Measurements from ENCODE around the gene JPT1.
"Not testable (repeated sequence)": the region's sequence is repeated elsewhere in the genome, so short reads cannot be mapped to it uniquely, and the experiment has no call there.

JPT1 gene

DNA sequence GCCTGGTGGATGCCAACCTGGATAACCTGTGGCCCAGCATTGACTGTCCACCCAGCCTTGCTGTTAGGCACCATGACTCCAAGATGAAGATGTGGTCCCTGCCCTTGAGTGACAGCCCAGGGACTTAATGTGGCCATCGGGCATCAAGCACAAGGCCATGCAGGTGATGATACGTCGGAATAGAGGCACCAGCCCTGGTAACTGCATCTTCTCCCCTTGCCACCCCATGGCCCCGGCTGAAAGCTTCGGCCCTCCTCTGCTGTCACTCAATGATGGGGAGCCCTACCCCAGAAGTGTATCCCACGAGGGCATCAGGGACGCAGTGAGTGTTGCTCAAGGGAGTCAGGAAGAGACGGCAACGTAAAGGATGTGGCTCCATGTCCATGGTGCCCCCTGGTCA, 24.7 kb downstream of the JPT1 start:
- no peak for DNase-seq

DNA sequence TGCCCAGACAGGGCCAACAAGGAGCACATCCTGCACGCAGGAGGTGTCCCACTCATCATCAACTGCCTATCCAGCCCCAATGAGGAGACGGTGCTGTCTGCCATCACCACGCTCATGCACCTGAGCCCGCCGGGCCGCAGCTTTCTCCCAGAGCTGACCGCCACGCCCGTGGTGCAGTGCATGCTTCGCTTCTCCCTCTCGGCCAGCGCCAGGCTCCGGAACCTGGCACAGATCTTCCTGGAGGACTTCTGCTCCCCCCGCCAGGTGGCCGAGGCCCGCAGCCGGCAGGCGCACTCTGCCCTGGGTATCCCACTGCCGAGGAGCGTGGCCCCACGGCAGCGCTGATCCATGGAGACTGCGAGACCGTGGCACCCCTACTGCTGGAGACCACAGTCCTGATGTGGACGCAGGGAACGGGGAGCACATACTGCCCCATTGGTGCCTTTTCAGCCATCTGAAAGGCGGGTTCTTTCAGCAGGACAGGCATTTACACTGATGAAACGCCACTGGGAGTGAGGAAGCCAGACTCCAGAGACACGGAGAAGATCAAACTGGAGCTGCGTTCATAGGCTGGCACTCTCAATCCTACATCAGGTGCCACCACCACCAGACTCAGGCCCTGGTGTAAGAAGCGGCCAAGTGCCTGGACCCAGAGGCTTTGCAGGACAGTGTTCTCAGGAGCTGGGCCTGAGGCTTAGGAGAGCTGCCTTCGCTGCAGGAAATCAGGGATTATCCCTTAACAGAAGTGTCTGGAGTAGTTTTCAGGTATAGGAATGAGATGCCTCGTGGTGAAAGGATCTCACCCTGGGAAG, 25.4 kb downstream of the JPT1 start:
- no peak for DNase-seq

- DNase-seq: not testable (repeated sequence)
These were observed 26.4 kb downstream of the JPT1 start for GRCh38 chr17:75127936-75128335.

DNA sequence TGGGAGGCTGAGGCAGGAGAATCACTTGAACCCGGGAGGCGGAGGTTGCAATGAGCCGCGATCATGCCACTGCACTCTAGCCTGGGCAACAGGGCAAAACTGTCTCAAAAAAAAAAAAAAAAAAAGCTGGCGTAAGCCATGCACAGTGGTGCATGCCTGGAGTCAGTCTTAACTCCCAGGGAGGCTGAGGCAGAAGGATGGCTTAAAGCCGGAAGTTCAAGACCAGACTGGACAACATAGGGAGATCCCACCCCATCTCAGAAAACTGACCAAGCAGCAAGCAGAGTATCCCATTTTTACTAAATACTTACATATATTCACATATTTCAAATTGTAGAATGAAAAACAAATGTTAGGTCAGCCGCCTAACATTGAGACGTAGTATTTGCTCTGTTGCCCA, 27.4 kb downstream of the JPT1 start:
- DNase-seq: no peak

DNA sequence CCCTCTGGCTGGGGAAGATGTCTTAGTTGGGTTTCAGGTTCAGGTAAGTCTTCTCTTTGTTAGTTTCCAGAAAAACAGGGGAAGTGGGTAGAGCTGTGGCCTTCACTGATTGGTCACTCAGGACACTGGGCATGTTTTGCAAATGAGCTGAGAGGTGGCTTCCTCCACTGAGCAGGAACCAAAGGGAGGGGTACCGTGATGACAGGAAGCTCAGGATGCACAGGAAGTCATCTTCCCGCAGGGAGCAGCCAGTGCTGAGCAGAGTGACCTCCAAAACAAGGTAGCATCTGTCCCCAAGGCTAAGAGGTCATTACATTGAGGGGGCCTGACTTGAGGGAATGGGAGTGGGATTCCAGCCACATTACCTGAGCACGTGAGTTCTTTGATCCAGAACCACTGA, 28.3 kb downstream of the JPT1 start:
- DNase-seq: no peak

- DNase-seq: no peak
These were observed 29.5 kb downstream of the JPT1 start for GRCh38 chr17:75124819-75125162.

GRCh38 chr17:75124041-75124818, 30.1 kb downstream of the JPT1 start:
- peak; percentile 71 for DNase-seq

DNA sequence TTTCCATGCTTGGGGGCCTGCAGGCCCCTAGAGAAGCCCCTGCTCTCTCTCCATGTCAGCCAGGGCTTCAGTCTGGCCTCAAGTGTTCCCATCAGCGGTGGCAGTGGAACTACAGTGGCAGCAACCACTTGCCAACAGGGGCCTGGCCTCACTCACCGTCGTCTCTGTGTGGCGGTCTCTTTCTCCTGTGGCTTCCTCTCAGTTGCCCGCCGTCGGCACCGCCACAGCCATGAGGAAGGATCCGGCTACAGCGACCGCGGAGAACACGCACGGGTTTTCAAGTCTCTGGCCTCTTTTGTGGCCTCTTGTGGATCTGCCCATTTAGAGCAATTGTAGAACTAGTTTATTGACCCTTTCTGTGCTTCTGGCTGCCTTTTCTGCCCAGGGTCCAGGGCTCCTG, 36.0 kb downstream of the JPT1 start:
- no peak for DNase-seq

DNA sequence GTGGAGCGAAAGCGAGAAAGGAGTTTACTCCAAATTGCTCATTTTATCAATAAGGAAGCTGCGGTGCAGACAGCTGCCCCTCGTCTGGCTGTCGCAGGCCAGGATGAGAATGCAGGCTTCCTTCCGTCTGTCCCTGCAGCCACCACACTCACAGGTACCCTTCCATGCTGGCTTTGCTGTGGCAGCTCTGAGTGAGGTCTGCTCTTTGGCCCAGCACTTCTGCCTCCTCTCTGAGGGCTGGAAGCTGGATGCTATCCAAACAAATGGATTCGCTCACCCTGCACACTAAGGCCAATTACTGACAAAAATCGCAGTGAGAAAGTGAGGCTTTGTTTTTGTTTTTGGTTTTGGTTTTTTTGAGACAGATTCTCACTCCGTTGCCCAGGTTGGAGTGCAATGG, 37.6 kb downstream of the JPT1 start:
- DNase-seq: no peak

- no peak for DNase-seq
These were observed 38.8 kb downstream of the JPT1 start for GRCh38 chr17:75115555-75115954.

DNA sequence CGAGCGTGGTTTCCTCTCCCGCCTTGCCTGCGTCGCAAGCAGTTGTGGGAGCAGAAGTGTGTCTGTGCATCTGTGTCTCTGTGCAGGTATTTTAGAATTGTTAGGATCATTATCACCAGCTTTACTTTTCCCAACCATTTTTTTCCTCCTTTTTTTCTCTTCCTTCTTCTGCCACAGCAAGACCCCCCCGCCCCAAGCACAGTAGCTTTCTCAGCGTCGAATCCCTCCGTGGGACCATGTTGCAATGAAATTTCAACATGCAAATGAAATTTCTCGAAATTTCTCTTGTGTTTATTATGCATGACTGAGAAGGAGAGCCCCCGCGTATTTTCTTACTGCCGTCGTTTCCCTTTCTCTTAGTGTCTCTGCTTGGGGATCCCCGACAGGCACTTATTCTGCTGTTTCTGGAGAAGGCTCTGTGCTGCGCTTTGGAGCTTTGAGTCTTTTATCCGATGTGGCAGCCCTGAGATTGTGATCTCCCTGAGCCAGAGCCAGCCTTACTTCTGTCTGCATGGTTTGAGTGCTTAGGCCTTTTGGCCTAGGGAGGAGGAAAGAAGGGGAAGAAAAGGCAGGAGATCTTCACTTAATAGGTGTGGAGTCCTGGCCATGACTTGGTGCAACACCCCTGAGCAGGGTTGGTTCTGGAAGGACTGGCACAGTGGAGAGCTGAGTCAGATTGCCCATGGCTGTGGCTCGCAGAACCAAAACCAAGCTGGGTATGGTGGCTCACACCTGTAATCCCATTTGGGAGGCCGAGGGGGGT, 39.6 kb downstream of the JPT1 start:
- DNase-seq: no peak

- DNase-seq: peak; percentile 77
These were observed 40.3 kb downstream of the JPT1 start for GRCh38 chr17:75113798-75114551.

DNA sequence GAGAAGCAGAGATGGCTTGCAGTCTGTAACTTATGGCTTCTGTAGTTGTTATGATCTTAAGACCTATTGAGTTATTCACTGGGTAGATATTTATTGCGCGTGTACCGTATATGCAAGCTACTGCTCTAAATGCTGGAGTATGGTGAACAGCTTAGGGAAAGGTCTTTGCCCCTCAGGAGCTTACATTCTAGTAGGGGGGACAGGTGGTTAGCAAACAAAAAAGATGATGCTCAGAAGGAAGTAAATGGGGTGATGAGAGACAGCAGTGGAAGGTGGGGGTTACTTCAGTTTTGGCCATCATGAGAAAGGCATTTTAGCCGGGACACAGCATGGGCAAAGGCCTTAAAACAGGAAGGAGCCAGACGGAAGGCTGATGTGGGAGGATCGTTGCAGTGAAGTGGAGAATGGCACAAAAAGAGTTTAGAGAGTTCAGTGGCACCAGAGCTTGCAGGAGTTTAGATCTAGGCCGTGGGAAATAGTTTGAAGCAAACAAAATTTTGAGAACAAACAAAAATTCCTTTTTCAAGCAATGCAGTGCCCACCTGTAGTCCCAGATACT, 42.5 kb downstream of the JPT1 start:
- no peak for DNase-seq

DNA sequence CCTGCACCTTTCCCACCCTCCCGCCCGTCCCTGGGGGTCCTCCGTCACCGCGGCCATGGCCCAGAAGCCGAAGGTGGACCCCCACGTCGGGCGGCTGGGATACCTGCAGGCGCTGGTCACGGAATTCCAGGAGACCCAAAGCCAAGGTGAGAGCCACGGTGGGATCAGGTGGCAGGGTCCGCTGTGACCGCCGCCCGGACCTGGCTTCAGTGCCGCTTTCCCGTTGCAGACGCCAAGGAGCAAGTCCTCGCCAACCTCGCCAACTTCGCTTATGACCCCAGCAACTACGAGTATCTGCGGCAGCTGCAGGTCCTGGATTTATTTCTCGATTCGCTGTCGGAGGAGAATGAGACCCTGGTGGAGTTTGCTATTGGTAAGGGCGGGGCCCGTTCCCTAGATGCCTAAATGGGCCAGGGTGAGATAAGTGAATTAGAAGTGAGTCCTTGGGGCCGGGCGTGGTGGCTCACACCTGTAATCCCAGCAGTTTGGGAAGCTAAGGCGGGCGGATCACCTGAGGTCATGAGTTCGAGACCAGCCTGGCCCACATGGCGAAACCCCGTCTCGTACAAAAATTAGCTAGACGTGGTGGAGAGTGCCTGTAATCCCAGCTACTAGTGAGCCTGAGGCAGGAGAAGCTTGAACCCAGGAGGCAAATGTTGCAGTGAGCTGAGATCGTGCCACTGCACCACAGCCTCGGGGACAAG, 43.9 kb downstream of the JPT1 start:
- DNase-seq: peak; percentile 10

DNA sequence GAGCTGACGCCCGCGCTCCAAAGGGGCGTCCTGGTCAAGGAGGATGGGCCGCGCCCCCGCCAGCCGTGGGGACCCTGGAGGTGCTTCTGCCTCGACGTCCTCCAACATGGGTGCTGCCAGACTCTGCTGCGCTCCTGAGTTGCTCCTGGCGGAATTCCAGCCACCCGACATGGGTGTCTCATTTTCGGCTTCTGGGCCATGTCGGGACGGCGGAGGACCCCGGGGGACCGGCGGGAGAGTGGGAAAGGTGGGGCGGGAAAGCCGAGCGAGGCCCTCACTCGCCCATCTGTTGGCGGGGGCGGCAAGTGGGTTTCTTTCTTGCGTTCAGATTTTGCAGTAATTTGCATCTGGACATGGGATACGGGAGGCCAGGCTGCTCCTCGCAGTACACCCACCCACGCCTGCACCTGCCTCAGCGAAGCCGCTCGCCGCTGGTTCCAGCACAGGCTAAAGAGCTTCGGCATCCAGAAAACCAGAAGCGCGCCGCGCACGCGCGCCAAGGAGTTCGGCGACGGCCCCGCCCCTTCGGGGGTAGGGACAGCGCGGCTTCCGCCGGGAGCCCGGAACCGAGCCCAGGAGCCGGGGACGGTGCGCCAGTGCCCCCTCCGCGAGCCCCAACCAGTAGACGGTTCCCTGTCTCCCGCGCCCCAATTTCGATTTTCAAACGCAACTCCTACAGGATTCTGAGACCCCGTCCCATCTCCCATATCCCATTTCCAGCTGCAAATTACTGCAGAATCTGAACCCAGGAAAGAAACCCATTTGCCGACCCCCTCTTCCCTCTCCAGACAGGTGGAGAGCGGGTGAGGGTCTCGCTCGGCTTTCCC, 44.7 kb downstream of the JPT1 start, which contains the start of gene ARMC7:
ARMC7 (plus strand) TSS at position 563 of the 827 bp plus-strand sequence. CDS start 320 bp downstream, outside the sequence.
- DNase-seq: peak; percentile 87

DNA sequence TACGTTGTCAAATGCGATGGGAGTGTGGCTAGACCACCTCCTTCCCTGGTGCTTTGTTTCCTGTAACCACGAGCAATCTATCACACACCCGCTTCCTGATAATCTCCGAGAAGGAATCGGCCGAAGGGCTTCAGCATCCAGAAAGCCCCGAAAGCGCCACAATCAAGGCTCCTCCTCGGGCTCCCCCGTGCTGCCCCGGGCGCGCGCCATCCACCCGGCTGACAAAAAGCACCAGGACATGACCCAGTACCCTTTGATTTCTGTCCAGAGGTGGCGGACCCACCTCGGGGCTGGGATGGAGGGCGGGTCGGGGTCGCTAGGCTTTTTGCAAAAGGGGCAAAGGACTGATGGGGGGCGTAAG, 45.3 kb downstream of the JPT1 start:
- no peak for DNase-seq

- DNase-seq: no peak
These were observed 46.1 kb downstream of the JPT1 start for GRCh38 chr17:75108193-75108592.

GRCh38 chr17:75105126-75106080, 48.9 kb downstream of the JPT1 start:
- no peak for DNase-seq
